Ovary (tissue), 3 donors: ENCODE results near the gene MAP7.

Experiments
- CTCF ChIP-seq, 3 donors: fragments of 450-650 bp in 2 of 3; fragments of 200-600 bp in 1 of 3; IDR thresholded peaks; one replicate each; pipeline versions ENCODE4 v1.5.1 to v1.8.0; 2016 to 2022; ENCODE audit warnings: antibody characterized with exemption in 3 of 3, mild to moderate bottlenecking in 1 of 3
- EP300 ChIP-seq: sonication (generic); formaldehyde crosslinking; IDR thresholded peaks from one replicate; pipeline ENCODE4 v1.6.1; 2017; ENCODE audit warnings: antibody characterized with exemption
- POLR2A ChIP-seq: fragments of 450-650 bp; IDR thresholded peaks from one replicate; pipeline ENCODE4 v1.6.1; 2017; ENCODE audit warnings: antibody characterized with exemption, mild to moderate bottlenecking, moderate library complexity
- donor health status: DM: no; HTN: no; CAD: no.

GRCh38 chr6:136566851-136567250 lies 16.6 kb upstream of the MAP7 start:
- TF ChIP-seq EP300 (no peak), CTCF (IDR thresholded peaks at IDR 0.05) (no peak), POLR2A (no peak)
